ENCODE measurements around the gene MAGI2. TPM values are rescaled to one million over a fixed set of nuclear protein-coding genes. Genes with fewer than 3 reads are reported as not detected.

The MAGI2 gene
- total and polyA plus RNA-seq, 2 of the 13 experiments (the other 11 are each of a cell fraction or from before 2014, with no cell fraction given) = 1.5 to 3.8 TPM

DNA sequence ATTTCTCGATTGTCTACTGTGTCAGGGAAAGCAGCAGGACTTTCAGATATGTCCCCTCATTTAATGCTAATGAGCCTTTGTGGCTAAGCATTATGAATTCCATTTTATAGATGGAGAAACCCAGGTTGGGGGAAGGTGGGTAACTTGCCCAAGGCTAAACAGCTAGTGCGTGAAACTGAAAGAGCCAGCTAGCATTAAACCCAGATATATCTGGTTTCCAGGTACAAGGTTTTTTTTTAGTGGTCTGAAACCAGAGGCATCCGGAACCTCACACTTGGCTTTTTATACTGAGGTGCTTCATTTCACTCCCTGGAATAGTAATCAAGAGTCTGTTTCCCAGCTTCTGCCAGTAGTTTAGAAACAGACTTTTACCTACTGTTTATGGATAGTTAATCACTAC is 960.1 kb downstream of the MAGI2 start (continued):
- TF ChIP-seq, protein P1, sequence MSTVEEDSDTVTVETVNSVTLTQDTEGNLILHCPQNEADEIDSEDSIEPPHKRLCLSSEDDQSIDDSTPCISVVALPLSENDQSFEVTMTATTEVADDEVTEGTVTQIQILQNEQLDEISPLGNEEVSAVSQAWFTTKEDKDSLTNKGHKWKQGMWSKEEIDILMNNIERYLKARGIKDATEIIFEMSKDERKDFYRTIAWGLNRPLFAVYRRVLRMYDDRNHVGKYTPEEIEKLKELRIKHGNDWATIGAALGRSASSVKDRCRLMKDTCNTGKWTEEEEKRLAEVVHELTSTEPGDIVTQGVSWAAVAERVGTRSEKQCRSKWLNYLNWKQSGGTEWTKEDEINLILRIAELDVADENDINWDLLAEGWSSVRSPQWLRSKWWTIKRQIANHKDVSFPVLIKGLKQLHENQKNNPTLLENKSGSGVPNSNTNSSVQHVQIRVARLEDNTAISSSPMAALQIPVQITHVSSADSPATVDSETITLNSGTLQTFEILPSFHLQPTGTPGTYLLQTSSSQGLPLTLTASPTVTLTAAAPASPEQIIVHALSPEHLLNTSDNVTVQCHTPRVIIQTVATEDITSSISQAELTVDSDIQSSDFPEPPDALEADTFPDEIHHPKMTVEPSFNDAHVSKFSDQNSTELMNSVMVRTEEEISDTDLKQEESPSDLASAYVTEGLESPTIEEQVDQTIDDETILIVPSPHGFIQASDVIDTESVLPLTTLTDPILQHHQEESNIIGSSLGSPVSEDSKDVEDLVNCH (CRISPR knock-in tag; IDR thresholded peaks at IDR 0.05) = no peak
- no peak for TF ChIP-seq ZNF777 (CRISPR knock-in tag; IDR thresholded peaks at IDR 0.05)
- TF ChIP-seq TCF12 (IDR thresholded peaks at IDR 0.05) = no peak
- no peak for TF ChIP-seq TCF12 (CRISPR knock-in tag; IDR thresholded peaks at IDR 0.05)
- no peak for TF ChIP-seq ETV6 (CRISPR knock-in tag; conservative IDR thresholded peaks at IDR 0.05)
- TF ChIP-seq ZNF317 (CRISPR knock-in tag; IDR thresholded peaks at IDR 0.05) = no peak
- no peak for TF ChIP-seq ARNTL (CRISPR knock-in tag; IDR thresholded peaks at IDR 0.05)

DNA sequence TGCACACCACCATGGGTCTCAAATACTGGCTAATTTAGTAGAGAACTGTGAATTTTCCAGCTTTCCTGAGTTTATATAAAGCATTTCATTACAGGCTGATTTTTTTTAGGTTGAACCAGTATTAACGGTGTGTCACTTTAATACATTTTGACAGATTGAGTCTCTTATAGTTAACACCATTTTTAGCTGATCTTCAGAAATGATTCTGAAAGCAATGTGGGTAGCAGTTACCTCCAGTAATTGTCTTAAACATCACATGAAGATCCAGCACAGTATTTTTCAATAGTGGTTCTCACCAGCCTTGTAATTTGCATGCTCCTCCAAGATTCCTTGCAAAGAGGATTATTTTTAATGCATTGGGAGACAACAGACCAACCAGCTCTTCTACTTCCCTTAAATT is 961.3 kb downstream of the MAGI2 start:
- no peak overlapping the region for H3K27ac ChIP-seq (ENCODE audit: extremely low read length, insufficient read depth, low read length)
- H3K27me3 ChIP-seq (ENCODE audit: control insufficient read depth in 1 of 2, insufficient read depth in 2 of 2, low read length in 2 of 2) = no peaks in the 10 kb centered on the region
- H3K4me1 ChIP-seq (ENCODE audit: insufficient read depth, low read length) = peaks cover 10% of the 10 kb centered on the region
- BruUV-seq (replicated peaks) = no TSS peak
- WGBS (ENCODE audit: low lambda C conversion rate) = 35% methylated on average over 1 of the region's 1 CpG
- no peaks in the 10 kb centered on the region for H3K79me2 ChIP-seq (ENCODE audit: insufficient read depth, low read length)
- H3K36me3 ChIP-seq (replicated peaks in 1 of 2; ENCODE audit: control insufficient read depth in 1 of 2, insufficient read depth in 2 of 2, low read length in 2 of 2) = no peaks in the 10 kb centered on the region
- FAIRE-seq = no peak
- no peak overlapping the region for H3K4me2 ChIP-seq (ENCODE audit: low read depth, low read length)
- no peak for ATAC-seq
- H2AFZ ChIP-seq (ENCODE audit: low read length) = no peak overlapping the region
- intact Hi-C loops (cut with micrococcal nuclease; ENCODE audit: unreplicated experiment) (no loop called here), in situ Hi-C loops (cut with HindIII; ENCODE audit: extremely low pct_ligation_motif_present, low pct_unique_long_range_greater_than_20kb) (no loop called here)
- DNase-seq (ENCODE audit: low spot score) = no peak
- H4K20me1 ChIP-seq (ENCODE audit: insufficient read depth, low read length) = no peaks in the 10 kb centered on the region; the same call in 1 of the 2 replicates
- ChIA-PET CTCF (ENCODE audit: low intra/inter-chr PET ratio, low total read pairs) (no interaction called here), POLR2A (no interaction called here)
- no peak overlapping the region for H3K4me3 ChIP-seq (replicated peaks in 1 of 3; ENCODE audit: insufficient read depth in 1 of 3, low read depth in 2 of 3, low read length in 3 of 3)
- H3K9me3 ChIP-seq (ENCODE audit: low read length) = no peaks in the 10 kb centered on the region
- no peak overlapping the region for H3K9ac ChIP-seq (ENCODE audit: insufficient read depth, low read depth, low read length)
- TF ChIP-seq MAFK (conservative IDR thresholded peaks at IDR 0.05 in 1 of 2, IDR thresholded peaks at IDR 0.05 in 1 of 2; ENCODE audit: low read length in 2 of 2) = no peak
- TF ChIP-seq ATF1 (CRISPR knock-in tag; IDR thresholded peaks at IDR 0.05) = no peak
- TF ChIP-seq, protein P2, sequence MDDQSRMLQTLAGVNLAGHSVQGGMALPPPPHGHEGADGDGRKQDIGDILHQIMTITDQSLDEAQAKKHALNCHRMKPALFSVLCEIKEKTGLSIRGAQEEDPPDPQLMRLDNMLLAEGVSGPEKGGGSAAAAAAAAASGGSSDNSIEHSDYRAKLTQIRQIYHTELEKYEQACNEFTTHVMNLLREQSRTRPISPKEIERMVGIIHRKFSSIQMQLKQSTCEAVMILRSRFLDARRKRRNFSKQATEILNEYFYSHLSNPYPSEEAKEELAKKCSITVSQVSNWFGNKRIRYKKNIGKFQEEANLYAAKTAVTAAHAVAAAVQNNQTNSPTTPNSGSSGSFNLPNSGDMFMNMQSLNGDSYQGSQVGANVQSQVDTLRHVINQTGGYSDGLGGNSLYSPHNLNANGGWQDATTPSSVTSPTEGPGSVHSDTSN (CRISPR knock-in tag; IDR thresholded peaks at IDR 0.05; ENCODE audit: borderline replicate concordance) = no peak
- no peak for TF ChIP-seq RXRB (CRISPR knock-in tag; IDR thresholded peaks at IDR 0.05; ENCODE audit: borderline replicate concordance)
- TF ChIP-seq, protein P3, sequence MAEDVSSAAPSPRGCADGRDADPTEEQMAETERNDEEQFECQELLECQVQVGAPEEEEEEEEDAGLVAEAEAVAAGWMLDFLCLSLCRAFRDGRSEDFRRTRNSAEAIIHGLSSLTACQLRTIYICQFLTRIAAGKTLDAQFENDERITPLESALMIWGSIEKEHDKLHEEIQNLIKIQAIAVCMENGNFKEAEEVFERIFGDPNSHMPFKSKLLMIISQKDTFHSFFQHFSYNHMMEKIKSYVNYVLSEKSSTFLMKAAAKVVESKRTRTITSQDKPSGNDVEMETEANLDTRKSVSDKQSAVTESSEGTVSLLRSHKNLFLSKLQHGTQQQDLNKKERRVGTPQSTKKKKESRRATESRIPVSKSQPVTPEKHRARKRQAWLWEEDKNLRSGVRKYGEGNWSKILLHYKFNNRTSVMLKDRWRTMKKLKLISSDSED (CRISPR knock-in tag; IDR thresholded peaks at IDR 0.05) = no peak
- TF ChIP-seq TOPORS (CRISPR knock-in tag; IDR thresholded peaks at IDR 0.05) = no peak
- no peak for TF ChIP-seq ZNF30 (CRISPR knock-in tag; IDR thresholded peaks at IDR 0.05)
- TF ChIP-seq NR2C2 (CRISPR knock-in tag; IDR thresholded peaks at IDR 0.05; ENCODE audit: borderline replicate concordance) = no peak
- TF ChIP-seq, protein P4, sequence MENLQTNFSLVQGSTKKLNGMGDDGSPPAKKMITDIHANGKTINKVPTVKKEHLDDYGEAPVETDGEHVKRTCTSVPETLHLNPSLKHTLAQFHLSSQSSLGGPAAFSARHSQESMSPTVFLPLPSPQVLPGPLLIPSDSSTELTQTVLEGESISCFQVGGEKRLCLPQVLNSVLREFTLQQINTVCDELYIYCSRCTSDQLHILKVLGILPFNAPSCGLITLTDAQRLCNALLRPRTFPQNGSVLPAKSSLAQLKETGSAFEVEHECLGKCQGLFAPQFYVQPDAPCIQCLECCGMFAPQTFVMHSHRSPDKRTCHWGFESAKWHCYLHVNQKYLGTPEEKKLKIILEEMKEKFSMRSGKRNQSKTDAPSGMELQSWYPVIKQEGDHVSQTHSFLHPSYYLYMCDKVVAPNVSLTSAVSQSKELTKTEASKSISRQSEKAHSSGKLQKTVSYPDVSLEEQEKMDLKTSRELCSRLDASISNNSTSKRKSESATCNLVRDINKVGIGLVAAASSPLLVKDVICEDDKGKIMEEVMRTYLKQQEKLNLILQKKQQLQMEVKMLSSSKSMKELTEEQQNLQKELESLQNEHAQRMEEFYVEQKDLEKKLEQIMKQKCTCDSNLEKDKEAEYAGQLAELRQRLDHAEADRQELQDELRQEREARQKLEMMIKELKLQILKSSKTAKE (CRISPR knock-in tag; IDR thresholded peaks at IDR 0.05; ENCODE audit: borderline replicate concordance) = no peak
- TF ChIP-seq TEAD2 (CRISPR knock-in tag; IDR thresholded peaks at IDR 0.05) = no peak
- no peak for TF ChIP-seq KDM6A (CRISPR knock-in tag; IDR thresholded peaks at IDR 0.05; ENCODE audit: low read depth)
- no peak for TF ChIP-seq PAF1 (CRISPR knock-in tag; IDR thresholded peaks at IDR 0.05)
- no peak for TF ChIP-seq ARNT (IDR thresholded peaks at IDR 0.05)
